T-helper 1 cell treated with Interleukin-12 subunit alpha and Interleukin-12 subunit beta and Interleukin-4 antibody, amounts not matched to agents 30 μg/mL and 1 μg/mL, for 36 hours (primary cell): Measurements from ENCODE around the gene ODF4.

ENCODE experiments used
- H3K27ac Mint-ChIP-seq: one replicate; pipeline ENCODE4 v1.8.0; 2021; ENCODE audit warnings: mild to moderate bottlenecking, mixed read lengths
- H3K27me3 Mint-ChIP-seq: one replicate; pipeline ENCODE4 v1.8.0; 2021; ENCODE audit warnings: low read depth, mixed read lengths
- H3K36me3 Mint-ChIP-seq: one replicate; pipeline ENCODE4 v1.8.0; 2021; ENCODE audit warnings: low read depth, mixed read lengths
- H3K4me1 Mint-ChIP-seq: one replicate; pipeline ENCODE4 v1.8.0; 2021; ENCODE audit warnings: low read depth, mixed read lengths
- H3K4me3 Mint-ChIP-seq: one replicate; pipeline ENCODE4 v1.8.0; 2021; ENCODE audit warnings: mild to moderate bottlenecking, moderate library complexity, mixed read lengths
- H3K9me3 Mint-ChIP-seq: one replicate; pipeline ENCODE4 v1.8.0; 2021; ENCODE audit warnings: mixed read lengths

The ODF4 gene

GRCh38 chr17:8318010-8318935, 21.4 kb upstream of the ODF4 start:
- no peaks in the 10 kb centered on the region for H3K4me1 Mint-ChIP-seq
- peaks cover 9% of the 10 kb centered on the region for H3K27me3 Mint-ChIP-seq
- H3K27ac Mint-ChIP-seq, result no peak overlapping the region
- H3K36me3 Mint-ChIP-seq, result no peaks in the 10 kb centered on the region
- no peaks in the 10 kb centered on the region for H3K9me3 Mint-ChIP-seq
- H3K4me3 Mint-ChIP-seq, result no peak overlapping the region

- Mint-ChIP-seq H3K9me3 (no peaks in the 10 kb centered on the region), H3K27me3 (peaks cover 20% of the 10 kb centered on the region), H3K36me3 (no peaks in the 10 kb centered on the region), H3K4me1 (peaks cover 2% of the 10 kb centered on the region), H3K4me3 (no peak overlapping the region), H3K27ac (no peak overlapping the region)
Measured at GRCh38 chr17:8320262-8320661, 19.4 kb upstream of the ODF4 start.

GRCh38 chr17:8320990-8321389, 18.6 kb upstream of the ODF4 start:
- Mint-ChIP-seq H3K36me3 (no peaks in the 10 kb centered on the region), H3K27ac (no peak overlapping the region), H3K4me1 (peaks cover 3% of the 10 kb centered on the region), H3K9me3 (no peaks in the 10 kb centered on the region), H3K4me3 (no peak overlapping the region), H3K27me3 (peaks cover 27% of the 10 kb centered on the region)

- no peaks in the 10 kb centered on the region for H3K9me3 Mint-ChIP-seq
- peaks cover 36% of the 10 kb centered on the region for H3K27me3 Mint-ChIP-seq
- no peaks in the 10 kb centered on the region for H3K36me3 Mint-ChIP-seq
- H3K27ac Mint-ChIP-seq, result no peak overlapping the region
- no peak overlapping the region for H3K4me3 Mint-ChIP-seq
- H3K4me1 Mint-ChIP-seq, result peaks cover 11% of the 10 kb centered on the region
Measured at GRCh38 chr17:8322061-8322460, 17.6 kb upstream of the ODF4 start.

GRCh38 chr17:8324132-8324531, 15.5 kb upstream of the ODF4 start:
- H3K4me1 Mint-ChIP-seq, result peaks cover 14% of the 10 kb centered on the region
- H3K4me3 Mint-ChIP-seq, result no peak overlapping the region
- H3K36me3 Mint-ChIP-seq, result no peaks in the 10 kb centered on the region
- H3K27ac Mint-ChIP-seq, result no peak overlapping the region
- H3K27me3 Mint-ChIP-seq, result peaks cover 55% of the 10 kb centered on the region
- H3K9me3 Mint-ChIP-seq, result no peaks in the 10 kb centered on the region

GRCh38 chr17:8324923-8325322, 14.7 kb upstream of the ODF4 start:
- H3K4me3 Mint-ChIP-seq, result no peak overlapping the region
- no peak overlapping the region for H3K27ac Mint-ChIP-seq
- H3K27me3 Mint-ChIP-seq, result peaks cover 55% of the 10 kb centered on the region
- no peaks in the 10 kb centered on the region for H3K9me3 Mint-ChIP-seq
- H3K36me3 Mint-ChIP-seq, result no peaks in the 10 kb centered on the region
- H3K4me1 Mint-ChIP-seq, result peaks cover 14% of the 10 kb centered on the region

- Mint-ChIP-seq H3K27ac (no peak overlapping the region), H3K4me1 (peaks cover 14% of the 10 kb centered on the region), H3K9me3 (no peaks in the 10 kb centered on the region), H3K36me3 (no peaks in the 10 kb centered on the region), H3K27me3 (peaks cover 55% of the 10 kb centered on the region), H3K4me3 (peak overlapping the region; percentile 57)
Measured at GRCh38 chr17:8326511-8327302, 12.9 kb upstream of the ODF4 start.

- Mint-ChIP-seq H3K4me1 (peaks cover 14% of the 10 kb centered on the region), H3K36me3 (no peaks in the 10 kb centered on the region), H3K9me3 (no peaks in the 10 kb centered on the region), H3K27me3 (peaks cover 54% of the 10 kb centered on the region), H3K27ac (no peak overlapping the region), H3K4me3 (peak overlapping the region; percentile 28)
Measured at GRCh38 chr17:8327303-8327649, 12.4 kb upstream of the ODF4 start.

- peaks cover 18% of the 10 kb centered on the region for H3K27me3 Mint-ChIP-seq
- H3K4me1 Mint-ChIP-seq, result peaks cover 2% of the 10 kb centered on the region
Measured at GRCh38 chr17:8332128-8332527, 7.5 kb upstream of the ODF4 start.

GRCh38 chr17:8332688-8333087, 7.0 kb upstream of the ODF4 start:
- no peaks in the 10 kb centered on the region for H3K36me3 Mint-ChIP-seq
- no peak overlapping the region for H3K27ac Mint-ChIP-seq
- H3K27me3 Mint-ChIP-seq, result peaks cover 12% of the 10 kb centered on the region
- peaks cover under 1% of the 10 kb centered on the region for H3K4me1 Mint-ChIP-seq
- no peaks in the 10 kb centered on the region for H3K9me3 Mint-ChIP-seq
- no peak overlapping the region for H3K4me3 Mint-ChIP-seq

More at GRCh38 chr17:8332128-8332527, 7.5 kb upstream of the ODF4 start:
- H3K36me3 Mint-ChIP-seq, result no peaks in the 10 kb centered on the region
- H3K9me3 Mint-ChIP-seq, result no peaks in the 10 kb centered on the region
- no peak overlapping the region for H3K27ac Mint-ChIP-seq
- no peak overlapping the region for H3K4me3 Mint-ChIP-seq

GRCh38 chr17:8333281-8333680, 6.4 kb upstream of the ODF4 start:
- Mint-ChIP-seq H3K27ac (no peak overlapping the region), H3K9me3 (no peaks in the 10 kb centered on the region), H3K4me1 (peaks cover 5% of the 10 kb centered on the region), H3K27me3 (peaks cover 6% of the 10 kb centered on the region), H3K36me3 (no peaks in the 10 kb centered on the region), H3K4me3 (no peak overlapping the region)

- Mint-ChIP-seq H3K36me3 (no peaks in the 10 kb centered on the region), H3K4me3 (no peak overlapping the region), H3K4me1 (peaks cover 9% of the 10 kb centered on the region), H3K9me3 (no peaks in the 10 kb centered on the region), H3K27ac (no peak overlapping the region), H3K27me3 (peaks cover 5% of the 10 kb centered on the region)
Measured at GRCh38 chr17:8337802-8338752, 1.6 kb upstream of the ODF4 start.

GRCh38 chr17:8338753-8339140, 893 bp upstream of the ODF4 start:
- Mint-ChIP-seq H3K27me3 (peaks cover 5% of the 10 kb centered on the region), H3K36me3 (no peaks in the 10 kb centered on the region), H3K4me3 (no peak overlapping the region), H3K9me3 (no peaks in the 10 kb centered on the region), H3K27ac (no peak overlapping the region), H3K4me1 (peaks cover 9% of the 10 kb centered on the region)

GRCh38 chr17:8341456-8341855, 1.8 kb downstream of the ODF4 start:
- Mint-ChIP-seq H3K27ac (no peak overlapping the region), H3K9me3 (no peaks in the 10 kb centered on the region), H3K4me3 (no peak overlapping the region), H3K36me3 (no peaks in the 10 kb centered on the region), H3K27me3 (peaks cover 17% of the 10 kb centered on the region), H3K4me1 (peaks cover 9% of the 10 kb centered on the region)
